Fibroblast of skin of left biceps (primary cell): Measurements from ENCODE around the gene MPI.
"Not testable (repeated sequence)": the region's sequence is repeated elsewhere in the genome, so short reads cannot be mapped to it uniquely, and the experiment has no call there.

Experiments used
- DNase-seq, 2 experiments: peaks; one replicate each; pipeline ENCODE4 v3.0.0-alpha.2; 2013; ENCODE audit warnings: low read depth in 2 of 2

Gene MPI

DNA sequence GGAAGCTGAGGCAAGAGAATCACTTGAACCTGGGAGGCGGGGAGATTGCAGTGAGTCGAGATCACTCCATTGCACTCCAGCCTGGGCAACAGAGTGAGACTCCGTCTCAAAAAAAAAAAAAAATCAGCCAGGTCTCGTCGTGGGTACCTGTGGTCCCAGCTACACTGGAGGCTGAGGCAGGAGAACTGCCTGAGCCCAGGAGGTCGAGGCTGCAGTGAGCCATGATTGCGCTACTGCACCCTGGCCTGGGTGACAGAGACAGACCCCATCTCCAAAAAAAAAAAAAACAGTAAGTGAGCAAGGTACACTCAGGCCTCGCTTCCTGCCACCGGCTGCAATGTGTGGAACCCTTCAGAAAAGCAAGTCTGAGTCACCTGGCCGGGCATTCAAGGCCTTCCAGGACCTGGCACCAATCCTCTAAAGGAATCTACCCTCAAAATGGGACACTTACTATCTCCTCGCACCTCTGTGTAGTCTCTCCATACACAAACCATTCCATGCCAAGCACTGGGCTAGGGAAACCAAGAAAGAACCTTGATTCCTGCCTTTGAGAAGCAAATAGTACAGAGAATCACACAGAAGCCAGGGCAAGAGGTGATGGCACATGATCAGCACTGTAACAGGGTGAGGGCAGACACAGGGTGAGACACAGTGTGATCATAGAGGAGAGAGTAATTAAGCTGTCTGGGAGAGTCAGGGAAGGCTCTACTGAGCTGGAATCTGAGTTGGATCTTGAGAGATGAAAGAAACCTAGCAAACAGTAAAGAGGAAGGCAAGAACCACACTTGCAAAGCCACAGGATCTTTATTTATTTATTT lies 26.4 kb upstream of the MPI start:
- DNase-seq: no peak

DNA sequence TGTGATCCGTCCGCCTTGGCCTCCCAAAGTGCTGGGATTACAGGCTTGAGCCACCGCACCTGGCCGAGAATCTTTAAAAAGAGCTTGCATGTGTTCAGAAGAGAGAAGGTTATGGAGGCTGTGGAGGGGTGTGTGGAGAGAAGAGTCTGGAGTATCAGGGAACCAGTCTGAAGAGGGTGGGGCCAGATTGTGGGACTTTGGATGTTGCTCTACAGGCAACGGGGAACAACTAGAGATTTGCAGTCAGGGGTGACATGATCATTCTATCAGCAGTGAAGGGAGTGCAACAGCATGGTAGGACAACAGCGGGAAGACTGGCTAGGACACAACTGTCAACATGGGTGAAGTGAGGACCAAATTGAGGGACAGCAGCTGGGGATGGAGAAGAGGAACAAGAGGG lies 25.5 kb upstream of the MPI start:
- no peak for DNase-seq

DNA sequence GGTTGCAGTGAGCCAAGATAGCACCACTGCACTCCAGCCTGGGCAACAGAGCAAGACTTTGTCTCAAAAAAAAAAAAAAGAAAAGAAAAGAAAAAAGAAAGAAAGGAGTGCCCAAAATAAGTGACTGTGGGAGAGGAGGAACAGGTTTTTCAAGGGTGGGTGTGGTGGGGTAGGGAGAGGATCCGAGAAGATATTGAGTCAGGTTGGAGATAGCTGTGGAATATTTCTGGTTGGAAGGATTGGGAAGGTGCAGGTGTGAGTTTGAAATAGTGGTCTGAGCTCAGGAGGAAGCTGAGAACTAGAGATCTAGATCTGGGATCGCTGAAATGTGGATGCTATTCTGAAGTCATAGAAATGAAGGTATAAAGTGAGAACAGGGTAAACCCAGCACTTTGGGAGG lies 24.5 kb upstream of the MPI start:
- no peak for DNase-seq

DNA sequence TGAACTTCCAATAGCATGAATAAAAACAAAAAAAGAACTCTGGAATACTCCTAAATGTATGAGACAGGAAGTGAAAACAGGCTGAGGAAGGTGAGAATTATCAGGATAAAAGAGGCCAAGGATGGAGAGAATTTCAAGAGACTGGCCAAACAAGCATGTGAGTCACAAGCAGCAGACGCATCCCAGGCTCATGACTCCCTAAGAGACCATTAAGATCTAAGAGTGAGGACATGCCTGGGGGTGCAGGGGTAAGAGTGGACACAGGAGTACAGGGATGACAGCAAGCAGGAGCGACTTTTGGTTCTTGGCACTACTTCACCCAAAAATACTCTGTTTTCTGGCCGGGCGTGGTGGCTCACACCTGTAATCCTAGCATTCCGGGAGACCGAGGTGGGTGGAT lies 23.8 kb upstream of the MPI start:
- DNase-seq: no peak

DNA sequence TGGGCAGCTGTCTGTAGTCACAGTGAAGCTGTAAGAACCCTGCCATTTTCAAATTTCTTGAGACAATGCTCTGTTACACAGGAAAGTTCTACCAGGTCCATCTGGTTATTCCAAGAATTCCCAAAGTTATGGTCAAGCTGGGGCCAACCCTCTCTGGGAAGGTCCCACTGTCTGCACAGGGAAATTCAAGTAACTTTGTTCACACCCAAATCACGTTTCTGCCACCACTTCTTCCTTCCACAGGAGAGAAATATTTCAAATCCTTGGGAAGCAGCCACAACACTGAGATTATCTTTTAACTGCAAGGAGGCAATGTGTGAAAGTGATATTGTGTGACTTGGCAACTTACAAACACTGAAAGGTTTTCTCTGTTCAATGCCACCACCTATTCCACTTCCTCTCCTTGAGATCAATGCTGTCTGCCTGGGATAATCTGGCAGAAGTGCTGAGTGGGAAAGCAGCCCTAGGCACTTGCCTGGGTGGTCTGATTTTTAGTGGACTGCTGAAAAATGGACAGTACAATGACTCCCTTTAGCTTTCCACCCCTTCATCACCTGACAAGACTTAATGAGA lies 22.3 kb upstream of the MPI start:
- DNase-seq: no peak

DNA sequence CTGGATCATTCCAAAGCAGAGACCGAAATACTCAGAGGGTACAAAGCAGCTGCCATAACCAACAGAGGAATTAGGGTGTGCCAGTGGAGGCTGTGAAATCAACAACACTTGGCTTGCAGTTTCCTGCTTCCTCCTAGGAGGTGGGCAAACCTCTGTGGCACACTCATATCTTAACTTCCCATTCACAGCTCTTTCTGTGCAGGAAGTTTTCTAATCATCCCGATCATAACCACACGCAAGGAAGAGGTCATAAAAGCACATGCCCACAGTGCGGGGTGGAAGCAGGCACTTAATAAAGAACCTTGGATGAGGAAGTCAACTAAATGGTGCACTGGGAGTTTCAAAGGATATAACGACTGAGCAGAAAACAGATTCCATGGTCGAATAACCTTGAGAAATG lies 21.8 kb upstream of the MPI start:
- no peak for DNase-seq

DNA sequence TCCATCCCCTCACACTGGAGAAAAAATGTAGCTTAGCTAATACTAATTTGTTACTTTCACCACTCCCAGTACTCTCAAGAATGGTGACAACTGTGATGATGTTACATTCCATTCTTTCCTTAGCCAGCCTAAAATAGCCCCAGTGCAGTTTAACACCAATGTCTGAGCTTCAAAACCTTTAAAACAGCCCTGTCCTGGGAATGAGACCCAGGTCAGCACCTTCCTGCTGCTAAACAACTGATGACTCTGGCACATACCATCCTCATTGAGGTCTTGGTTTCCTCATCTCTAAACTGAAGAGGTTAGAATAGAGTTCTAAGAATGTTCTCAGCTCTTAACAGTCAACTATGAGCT lies 20.5 kb upstream of the MPI start:
- DNase-seq: no peak

DNA sequence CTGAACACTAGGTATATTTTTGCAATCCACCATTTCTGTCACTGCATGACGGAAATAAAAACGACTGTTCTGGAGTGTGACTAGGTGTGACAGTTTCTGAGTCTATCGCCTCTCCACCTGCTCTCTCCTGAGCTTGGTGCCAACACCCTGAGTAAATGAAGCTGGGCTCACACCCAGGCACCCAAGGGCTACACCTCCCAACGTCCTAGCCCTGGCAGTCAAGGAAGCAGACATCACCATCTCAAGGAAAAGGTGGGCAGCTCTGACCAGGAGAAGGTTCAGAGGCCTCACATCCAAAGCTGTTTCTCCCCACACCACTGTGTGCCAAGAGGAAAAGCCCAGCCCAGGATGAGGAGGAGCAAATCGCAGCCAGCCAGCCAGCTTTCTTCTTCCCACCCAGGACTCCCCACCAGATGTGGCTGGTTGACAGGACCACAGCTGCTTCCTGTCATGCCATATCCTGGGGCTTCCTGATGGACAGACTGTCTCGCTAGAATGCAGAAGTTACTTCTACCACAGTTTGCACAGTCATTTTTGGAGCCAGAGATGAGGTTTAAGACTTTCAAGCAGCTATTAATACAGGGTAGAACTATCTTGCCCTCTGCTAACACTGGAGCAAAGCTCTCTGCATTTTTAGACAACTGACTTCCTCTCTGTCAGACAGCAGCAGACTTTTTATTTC lies 20.0 kb upstream of the MPI start:
- no peak for DNase-seq

DNA sequence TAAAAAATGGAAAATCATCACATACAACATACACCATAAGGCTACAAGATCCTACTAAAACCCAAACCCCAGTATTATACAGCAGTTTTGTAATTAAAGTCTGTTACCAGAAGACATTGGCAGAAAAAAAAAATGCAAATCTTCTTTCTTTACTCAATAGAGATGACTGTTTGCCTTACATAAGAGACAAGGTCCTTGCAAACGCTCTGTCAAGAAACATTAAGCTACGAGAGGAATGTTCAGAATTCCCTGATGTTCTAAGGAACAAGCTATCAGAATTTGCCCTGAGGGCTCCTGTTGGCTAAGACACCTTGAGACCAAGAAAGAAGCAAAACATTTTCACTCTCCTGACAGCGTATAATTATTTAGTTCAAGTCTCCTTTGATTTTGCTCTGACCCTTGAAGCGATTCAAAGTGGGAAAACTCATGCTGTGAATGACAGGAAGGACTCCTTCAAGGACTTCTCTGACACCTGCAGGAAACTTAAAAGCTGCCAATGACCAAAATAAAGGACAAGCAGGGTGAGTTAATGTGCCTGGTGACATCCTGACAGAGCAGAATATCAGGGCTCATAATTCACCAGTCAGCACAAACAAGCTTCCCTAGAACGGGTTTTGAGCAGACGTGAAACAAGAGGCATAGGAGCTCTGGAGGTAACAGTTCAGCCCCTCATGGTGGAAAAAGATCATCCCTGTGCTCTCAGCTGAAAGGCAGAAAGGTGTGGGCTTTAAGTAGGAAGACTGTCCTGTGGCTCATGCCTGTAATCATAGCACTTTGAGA lies 19.2 kb upstream of the MPI start:
- no peak for DNase-seq

DNA sequence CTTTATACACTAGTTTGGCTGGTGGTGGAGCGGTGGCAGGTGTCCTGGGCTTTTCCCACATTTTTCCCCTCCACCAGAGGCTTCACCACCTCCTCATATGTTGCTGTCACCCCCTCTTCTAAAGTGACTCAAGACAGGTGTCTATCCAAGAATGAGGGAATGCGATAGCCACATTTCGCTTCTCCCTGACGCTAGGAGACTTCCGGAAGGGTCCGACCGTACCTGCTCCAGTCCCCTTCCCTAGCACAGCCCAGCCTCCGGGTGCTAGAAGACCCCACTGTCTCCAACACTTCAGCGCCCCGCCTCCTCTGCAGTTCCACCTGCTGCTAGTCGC lies 17.2 kb upstream of the MPI start:
- no peak for DNase-seq

DNA sequence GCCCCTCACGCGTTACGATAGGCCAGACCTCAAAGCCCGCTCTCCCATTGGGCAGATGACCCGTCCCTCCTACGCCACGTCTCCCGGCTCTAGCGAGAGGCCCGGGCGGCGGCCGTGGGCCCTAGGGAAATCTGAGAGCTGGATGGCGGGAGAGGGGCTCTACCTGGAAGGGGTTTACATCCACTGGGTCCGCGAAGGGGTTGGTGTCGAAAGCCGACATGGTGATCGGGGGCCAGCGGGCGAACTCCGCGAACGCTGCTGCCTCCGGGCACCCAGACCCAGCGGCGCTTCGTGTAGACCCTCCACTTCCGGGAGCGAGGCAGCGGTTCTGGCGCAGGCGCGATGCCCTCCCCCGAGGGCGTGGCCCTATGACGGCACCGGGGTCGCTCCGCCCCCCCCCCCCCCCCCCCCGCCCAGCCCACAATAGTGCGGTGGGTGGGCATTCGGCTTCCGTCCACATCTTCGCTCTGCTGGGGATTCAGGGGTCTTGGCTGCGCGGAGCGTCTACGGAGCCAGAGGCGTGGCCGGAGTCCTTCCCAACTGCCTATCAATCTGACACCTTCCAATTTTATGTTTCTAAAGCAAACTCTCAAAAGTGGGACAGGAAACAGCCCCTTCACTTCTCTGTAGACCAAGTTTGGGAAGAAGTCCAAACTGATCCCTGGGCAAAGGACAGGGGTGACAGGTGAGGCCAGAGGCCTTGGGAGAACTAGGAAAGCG lies 16.6 kb upstream of the MPI start, which contains the start of gene SCAMP2:
Gene SCAMP2 (minus strand): TSS at position 330 of the 720 bp plus-strand sequence. CDS start 110 bp downstream, at position 220.
- DNase-seq: peak; percentile 81 to 83

DNA sequence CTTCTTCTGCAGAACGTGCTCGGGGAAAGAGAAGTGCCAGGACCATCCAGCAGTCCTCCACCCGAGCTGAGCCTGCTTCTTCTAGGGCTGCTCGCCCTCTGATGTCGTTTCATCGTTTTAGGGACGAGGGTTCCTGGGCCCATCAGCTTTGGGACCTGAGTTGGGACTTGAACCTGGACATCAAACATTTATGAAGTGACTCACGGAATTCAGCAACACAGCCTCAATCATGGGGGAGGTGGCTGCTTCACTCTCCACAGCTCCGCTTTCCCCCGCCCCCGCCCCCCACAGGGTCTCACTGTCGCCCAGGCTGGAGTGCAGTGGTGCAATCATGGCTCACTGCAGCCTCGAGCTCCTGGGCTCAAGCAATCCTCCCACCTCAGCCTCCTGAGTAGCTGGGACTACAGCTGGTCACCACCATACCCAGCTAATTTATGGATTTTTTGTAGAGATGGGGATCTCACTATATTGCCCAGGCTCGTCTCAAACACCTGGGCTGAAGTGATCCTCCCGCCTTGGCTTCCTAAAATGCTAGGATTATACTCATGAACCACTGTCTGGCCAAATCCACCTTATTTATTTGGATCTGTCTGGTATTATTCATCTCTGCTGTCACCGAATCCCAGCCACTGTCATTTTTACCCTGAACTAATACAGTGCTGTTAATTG lies 16.0 kb upstream of the MPI start:
- DNase-seq: no peak

DNA sequence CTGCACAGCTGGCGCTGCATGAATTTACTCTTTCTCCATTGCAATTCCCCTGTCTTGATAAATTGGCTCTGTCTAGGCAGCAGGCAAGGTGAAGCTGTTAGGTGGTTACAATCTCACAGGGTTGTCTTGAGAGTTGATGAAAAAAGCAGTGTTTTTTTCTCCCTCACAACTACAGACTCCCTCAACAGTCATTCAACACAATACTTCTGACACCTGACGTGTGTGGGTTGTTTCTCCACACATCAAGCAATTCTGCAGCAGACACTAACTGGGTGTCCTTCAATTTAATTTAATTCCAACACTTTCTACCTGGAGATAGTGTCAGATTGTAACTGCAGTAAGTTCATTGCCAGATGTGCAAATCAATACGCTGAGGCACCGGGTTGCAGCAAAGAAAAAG lies 11.6 kb upstream of the MPI start:
- no peak for DNase-seq

DNA sequence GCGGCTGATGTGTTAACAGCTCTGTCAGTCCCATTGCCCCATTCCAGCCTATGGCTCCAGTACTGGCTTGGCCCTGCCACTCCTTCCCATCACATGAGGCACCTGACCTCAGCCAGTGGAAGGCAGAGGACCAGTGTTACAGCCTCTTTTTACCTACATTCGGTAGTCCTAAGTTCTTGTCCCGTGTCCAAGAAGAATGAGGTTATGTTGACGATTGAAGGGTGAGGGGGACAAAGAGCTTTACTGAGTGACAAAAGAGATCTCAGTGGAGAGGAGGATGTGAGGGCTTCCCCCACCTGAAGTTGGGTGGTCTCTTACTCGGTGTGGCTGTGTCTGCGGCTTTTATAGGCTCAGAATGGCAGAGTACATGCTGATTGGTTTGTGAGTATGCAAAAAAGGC lies 7.3 kb upstream of the MPI start:
- DNase-seq: no peak

DNA sequence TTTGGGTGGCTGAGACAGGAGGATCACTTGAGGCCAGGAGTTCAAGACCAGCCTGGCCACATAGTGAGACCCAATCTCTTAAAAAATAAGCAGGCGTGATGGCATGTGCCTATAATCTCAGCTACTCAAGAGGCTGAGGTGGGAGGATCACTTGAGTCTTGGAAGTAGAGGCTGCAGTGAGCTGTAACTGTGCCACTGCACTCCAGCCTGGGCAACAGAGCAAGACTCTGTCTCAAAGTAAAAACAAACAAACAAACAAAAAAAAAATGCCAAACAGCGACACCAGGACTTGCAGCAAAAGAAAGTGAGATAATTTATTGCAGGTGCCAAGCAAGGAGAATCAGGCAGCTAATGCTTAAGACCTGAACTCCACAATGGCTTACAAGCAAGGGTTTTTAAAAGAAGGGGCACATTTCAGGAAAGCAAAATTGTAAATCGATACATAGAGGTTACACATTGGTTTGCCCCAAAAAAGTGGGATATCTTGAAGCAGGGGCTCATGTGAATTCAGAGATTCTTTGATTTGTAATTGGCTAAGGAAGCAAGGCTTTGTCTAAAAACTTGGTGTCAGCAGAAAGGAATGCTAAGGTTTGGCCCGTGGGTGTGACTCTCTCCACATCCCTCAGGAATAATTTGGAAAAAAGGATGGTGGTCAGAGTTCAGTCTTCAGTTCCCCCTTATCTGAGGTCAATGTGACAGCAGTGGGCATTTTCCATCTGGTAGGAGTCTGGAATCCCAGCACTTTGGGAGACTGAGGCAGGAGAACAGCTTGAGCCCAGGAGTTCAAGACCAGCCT lies 5.2 kb upstream of the MPI start:
- no peak for DNase-seq

DNA sequence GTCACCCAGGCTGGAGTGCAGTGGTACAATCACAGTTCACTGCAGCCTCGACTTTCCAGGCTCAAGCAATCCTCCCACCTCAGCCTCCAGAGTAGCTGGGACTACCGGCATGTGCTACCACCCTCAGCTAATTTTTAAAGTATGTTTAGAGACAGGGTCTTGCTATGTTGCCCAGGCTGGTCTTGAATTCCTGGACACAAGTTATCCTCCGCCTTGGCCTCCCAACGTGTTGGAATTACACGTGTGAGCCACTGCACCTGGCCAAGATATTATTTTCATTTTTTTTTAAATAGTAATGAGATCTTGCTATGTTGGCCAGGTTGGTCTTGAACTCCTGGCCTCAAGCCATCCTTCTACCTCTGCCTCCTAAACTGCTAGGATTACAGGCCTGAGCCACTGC lies 4.4 kb upstream of the MPI start:
- DNase-seq: no peak

DNA sequence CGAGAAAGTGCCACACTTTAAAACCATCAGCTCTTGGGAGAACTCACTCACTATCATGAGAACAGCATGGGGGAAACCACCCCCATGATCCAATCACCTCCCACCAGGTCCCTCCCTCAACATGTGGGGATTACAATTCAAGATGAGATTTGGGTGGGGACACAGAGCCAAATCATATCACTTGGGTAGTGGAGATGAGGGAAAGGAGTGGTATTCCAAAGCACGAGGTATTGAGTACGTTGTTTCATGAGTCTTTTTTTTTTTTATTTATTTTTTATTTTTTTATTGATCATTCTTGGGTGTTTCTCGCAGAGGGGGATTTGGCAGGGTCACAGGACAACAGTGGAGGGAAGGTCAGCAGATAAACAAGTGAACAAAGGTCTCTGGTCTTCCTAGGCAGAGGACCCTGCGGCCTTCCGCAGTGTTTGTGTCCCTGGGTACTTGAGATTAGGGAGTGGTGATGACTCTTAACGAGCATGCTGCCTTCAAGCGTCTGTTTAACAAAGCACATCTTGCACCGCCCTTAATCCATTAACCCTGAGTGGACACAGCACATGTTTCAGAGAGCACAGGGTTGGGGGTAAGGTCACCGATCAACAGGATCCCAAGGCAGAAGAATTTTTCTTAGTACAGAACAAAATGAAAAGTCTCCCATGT lies 2.2 kb upstream of the MPI start:
- not testable (repeated sequence) for DNase-seq

DNA sequence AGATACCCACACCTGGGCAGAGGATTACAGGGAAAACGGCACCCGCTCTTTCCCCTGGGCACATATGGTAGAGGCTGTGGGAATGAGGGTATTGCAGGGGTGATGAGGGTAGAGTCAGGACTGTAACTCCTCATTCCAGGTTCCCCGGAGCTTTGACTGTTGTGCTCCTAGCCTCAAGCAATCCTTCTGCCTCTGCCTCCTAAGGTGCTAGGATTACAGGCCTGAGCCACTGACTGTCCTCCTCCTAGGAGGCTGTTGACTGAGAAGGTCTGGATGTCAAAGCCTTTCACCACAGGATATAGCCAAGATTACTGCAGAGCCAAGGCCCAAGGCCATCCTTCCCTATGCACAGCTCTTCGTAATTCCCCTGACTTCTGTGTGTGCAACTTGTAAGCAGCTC lies 1.1 kb upstream of the MPI start:
- no peak for DNase-seq

DNA sequence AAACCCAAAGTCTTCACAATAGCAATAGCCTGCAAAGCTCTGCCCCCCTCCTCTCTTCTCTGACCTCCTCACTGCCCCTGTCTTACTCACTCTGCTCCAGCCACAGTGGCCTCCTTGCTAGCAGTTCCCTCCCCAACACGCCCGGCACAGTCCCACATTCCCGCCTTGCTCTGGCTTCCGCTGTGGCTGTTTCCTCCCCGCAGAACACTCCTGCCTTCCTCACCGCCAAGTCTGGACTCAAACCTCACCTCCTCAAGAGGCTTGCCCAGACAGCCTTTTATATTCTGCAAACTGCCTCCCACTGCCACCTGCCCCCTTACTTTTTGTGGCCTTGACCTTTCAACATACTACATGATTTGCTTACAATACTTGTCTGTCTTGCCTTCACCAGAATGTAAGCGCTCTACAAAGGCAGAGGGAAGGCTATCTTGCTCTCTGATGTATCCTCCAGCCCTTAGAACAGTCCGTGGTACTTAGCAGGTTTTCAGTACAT lies 406 bp upstream of the MPI start:
- DNase-seq: no peak

DNA sequence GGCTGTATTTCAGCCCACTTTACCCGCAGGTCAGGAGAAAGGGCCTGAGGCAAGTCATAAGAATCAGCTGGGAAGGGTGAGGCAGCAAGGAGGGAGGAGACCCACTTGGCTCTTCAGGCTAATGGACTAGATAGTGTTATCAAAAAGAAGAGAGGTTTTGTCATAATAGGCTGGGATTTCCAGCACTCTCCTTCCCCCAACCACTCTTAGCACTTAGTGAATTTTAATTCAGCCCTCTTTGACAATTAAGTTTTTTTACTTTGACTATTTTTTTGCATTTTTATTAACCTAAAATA lies 771 bp downstream of the MPI start:
- no peak for DNase-seq
